ENCODE measurements around the gene ZNF444.

ZNF444 gene

DNA sequence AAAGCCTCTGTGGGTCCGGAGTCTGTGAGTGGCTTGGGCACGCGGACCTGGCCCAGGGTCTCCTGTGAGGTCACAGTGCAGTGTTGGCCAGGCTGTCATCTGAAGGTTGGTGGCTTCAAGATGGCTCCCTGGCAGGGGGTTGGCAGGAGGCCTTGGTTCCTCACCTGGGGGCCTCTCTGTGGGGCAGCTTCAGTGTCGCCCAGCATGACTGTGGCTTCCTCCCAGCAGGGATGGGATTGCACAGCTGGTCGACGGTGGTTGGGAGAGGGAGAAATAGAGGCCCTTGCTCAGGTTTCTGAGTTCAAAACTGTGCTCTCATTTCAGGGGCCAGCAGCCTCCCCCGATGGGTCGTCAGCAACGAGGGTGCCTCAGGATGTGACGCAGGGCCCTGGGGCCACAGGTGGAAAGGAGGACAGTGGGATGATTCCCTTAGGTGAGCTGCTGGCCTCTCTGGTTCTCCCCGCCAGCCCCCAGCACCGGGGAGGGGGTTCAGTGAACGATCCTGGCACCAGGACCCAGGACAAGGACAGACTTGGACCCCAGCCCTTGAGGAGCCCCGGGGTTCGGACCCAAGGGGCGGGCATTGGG, 17.2 kb downstream of the ZNF444 start:
- no peak for DNase-seq (ENCODE audit: low read depth)
- H3K4me3 ChIP-seq (ENCODE audit: low read depth, low read length), result no peak overlapping the region
- in situ Hi-C loops (cut with HindIII; ENCODE audit: low sequenced_read_pairs), result no loop called here
- TF ChIP-seq, protein P1, sequence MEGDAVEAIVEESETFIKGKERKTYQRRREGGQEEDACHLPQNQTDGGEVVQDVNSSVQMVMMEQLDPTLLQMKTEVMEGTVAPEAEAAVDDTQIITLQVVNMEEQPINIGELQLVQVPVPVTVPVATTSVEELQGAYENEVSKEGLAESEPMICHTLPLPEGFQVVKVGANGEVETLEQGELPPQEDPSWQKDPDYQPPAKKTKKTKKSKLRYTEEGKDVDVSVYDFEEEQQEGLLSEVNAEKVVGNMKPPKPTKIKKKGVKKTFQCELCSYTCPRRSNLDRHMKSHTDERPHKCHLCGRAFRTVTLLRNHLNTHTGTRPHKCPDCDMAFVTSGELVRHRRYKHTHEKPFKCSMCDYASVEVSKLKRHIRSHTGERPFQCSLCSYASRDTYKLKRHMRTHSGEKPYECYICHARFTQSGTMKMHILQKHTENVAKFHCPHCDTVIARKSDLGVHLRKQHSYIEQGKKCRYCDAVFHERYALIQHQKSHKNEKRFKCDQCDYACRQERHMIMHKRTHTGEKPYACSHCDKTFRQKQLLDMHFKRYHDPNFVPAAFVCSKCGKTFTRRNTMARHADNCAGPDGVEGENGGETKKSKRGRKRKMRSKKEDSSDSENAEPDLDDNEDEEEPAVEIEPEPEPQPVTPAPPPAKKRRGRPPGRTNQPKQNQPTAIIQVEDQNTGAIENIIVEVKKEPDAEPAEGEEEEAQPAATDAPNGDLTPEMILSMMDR (IDR thresholded peaks at IDR 0.05; ENCODE audit: low read depth, low read length, missing control alignments), result no peak

DNA sequence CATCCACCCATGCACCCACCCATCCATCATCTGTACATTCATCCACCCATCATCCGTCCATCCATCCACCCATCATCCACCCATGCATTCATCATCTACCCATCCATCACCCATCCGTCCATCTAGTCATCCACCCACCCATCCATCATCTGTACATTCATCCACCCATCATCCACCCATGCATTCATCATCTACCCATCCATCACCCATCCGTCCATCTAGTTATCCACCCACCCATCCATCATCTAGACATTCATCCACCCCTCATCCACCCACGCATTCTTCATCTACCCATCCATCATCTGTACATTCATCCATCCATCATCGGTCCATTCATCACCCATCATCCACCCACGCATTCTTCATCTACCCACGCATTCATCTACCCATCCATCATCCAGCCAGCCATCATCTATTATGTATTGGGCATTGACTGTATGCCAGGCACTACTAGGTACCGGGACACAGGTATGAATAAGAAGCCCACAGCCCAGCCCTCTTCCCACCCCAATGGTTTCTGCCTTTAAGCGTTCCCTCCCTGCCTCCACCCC, 18.0 kb downstream of the ZNF444 start:
- no peak for DNase-seq (ENCODE audit: low read depth)
- TF ChIP-seq, protein P1 (IDR thresholded peaks at IDR 0.05; ENCODE audit: low read depth, low read length, missing control alignments), result no peak
- in situ Hi-C loops (cut with HindIII; ENCODE audit: low sequenced_read_pairs), result no loop called here
- no peak overlapping the region for H3K4me3 ChIP-seq (ENCODE audit: low read depth, low read length)

DNA sequence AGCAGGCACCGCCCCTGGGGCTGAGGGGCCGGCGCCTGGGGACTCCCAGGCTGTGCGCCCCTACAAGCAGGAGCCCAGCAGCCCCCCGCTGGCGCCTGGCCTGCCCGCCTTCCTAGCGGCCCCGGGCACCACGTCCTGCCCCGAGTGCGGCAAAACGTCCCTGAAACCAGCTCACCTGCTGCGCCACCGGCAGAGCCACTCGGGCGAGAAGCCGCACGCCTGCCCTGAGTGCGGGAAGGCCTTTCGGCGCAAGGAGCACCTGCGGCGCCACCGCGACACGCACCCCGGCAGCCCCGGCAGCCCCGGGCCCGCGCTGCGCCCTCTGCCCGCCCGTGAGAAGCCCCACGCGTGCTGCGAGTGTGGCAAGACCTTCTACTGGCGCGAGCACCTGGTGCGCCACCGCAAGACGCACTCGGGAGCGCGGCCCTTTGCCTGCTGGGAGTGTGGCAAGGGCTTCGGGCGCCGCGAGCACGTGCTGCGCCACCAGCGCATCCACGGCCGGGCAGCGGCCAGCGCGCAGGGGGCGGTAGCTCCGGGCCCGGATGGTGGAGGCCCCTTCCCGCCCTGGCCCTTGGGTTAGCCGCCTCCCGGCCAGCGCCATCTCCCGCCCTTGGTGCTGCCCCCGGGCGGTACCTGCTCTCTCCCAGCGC, 18.7 kb downstream of the ZNF444 start:
- DNase-seq (ENCODE audit: low read depth), result no peak
- H3K4me3 ChIP-seq (ENCODE audit: low read depth, low read length), result no peak overlapping the region
- TF ChIP-seq, protein P1 (IDR thresholded peaks at IDR 0.05; ENCODE audit: low read depth, low read length, missing control alignments), result no peak
- in situ Hi-C loops (cut with HindIII; ENCODE audit: low sequenced_read_pairs), result no loop called here

DNA sequence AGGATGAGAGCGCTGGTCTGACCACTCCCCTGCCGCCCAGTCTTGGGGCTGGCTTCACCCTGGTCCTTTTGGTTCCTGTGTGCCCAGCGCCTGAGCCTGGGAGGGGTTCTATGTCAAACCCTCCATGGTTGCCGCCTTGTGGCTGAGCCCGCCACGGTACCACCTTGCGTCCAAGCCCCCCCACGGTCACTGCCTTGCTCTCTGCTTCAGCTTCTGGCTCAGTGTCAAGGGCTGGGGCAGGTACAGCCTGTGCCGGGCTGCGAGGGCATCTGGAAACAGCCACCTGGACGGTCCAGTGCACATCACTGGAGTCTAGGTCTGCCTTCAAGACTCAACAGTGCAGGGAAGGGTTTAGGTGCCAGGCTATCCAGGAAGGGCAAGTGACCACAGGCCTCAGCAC, 20.4 kb downstream of the ZNF444 start:
- in situ Hi-C loops (cut with HindIII; ENCODE audit: low sequenced_read_pairs), result no loop called here
- DNase-seq (ENCODE audit: low read depth), result no peak
- TF ChIP-seq, protein P1 (IDR thresholded peaks at IDR 0.05; ENCODE audit: low read depth, low read length, missing control alignments), result no peak
- H3K4me3 ChIP-seq (ENCODE audit: low read depth, low read length), result no peak overlapping the region

DNA sequence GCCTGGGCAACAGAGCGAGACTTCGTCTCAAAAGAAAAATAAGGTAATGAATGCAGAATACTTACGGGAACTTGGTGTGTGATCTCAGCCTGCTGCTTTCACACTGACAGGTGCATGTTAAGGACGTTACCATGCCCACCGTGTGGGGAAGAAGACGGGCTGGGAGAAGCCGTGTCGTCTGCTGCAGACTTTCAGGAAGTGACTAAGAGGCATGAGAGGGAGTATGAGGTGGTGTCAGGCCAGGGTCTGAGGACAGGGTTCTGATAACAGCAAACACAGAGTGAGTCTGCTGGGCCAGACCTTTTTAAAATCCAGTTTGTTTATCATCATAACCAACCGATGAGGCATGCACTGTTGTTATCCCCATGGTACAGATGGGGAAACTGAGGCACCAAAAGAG, 21.2 kb downstream of the ZNF444 start:
- no peak for DNase-seq (ENCODE audit: low read depth)
- TF ChIP-seq, protein P1 (IDR thresholded peaks at IDR 0.05; ENCODE audit: low read depth, low read length, missing control alignments), result no peak
- in situ Hi-C loops (cut with HindIII; ENCODE audit: low sequenced_read_pairs), result no loop called here
- H3K4me3 ChIP-seq (ENCODE audit: low read depth, low read length), result no peak overlapping the region

DNA sequence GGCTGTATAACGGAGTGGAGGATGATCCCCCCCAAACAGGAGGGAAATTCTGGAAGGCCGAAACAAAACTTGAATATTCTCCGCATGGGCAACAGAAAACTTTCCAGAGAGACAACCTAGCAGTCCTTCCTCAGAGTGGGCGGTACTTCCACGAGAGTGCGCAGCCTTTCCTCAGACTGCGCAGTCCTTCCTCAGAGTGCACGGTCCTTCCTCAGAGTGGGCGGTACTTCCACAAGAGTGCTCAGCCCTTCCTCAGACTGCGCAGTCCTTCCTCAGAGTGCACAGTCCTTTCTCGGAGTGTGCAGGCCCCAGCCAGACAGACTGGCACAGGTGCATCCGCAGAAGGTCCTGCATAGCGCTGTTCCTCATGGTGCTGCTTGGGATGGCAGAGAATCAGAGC, 22.0 kb downstream of the ZNF444 start:
- DNase-seq (ENCODE audit: low read depth), result no peak
- TF ChIP-seq, protein P1 (IDR thresholded peaks at IDR 0.05; ENCODE audit: low read depth, low read length, missing control alignments), result no peak
- in situ Hi-C loops (cut with HindIII; ENCODE audit: low sequenced_read_pairs), result no loop called here
- H3K4me3 ChIP-seq (ENCODE audit: low read depth, low read length), result no peak overlapping the region

Measured in astrocyte of the cerebellum (primary cell).